NCI-H2227 (cell line): ENCODE data around the gene FAM135A.
A peak's percentile ranks its signal among the peaks of the same experiment; 100 is the strongest.
"Not testable (repeated sequence)": the region's sequence is repeated elsewhere in the genome, so short reads cannot be mapped to it uniquely, and the experiment has no call there.

ENCODE experiments used
- DNase-seq: peaks from one replicate; lab custom pipeline; 2025; ENCODE audit not compliant: unreplicated experiment; lab: John Stamatoyannopoulos, UW

FAM135A gene

DNA sequence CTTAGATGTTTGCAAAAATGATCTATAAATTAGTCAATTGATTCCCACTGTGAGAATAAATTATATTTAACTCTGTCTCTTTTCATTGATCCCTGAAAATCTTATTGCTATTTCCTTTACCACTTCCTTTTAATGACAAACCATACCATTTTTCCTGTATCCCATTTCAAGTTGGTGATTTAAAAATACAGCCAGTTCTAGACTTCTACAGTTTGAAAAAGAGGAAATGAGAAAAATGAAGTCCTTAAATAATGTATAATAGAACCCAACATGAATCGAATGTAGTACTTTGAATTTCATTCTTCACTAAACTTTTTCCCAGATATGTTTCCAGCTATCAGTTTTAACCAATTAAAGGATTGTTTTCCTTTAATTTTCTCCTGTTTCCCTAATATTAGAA lies 124.0 kb downstream of the FAM135A start:
- DNase-seq = no peak

- DNase-seq = no peak
Measured at GRCh38 chr6:70538376-70538775, 125.1 kb downstream of the FAM135A start.

DNA sequence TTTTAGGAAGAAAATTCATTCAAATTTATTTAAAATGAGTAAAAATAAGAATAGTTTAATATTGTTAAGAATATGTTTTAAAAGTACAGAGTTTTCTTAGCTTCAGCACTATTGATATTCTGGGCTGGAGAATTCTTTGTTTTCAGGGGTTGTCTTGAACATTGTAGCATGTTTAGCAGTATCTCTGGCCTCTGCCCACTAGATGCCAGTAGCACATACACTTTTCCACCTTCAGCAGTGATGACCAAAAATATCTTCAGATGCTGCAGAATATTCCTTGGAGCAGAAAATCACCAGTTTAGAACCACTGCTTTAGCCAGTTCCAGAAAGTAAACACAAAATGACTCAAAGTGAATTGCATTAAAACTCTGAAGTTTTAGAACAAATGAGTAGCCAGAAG lies 134.0 kb downstream of the FAM135A start:
- DNase-seq = peak; percentile 15

DNA sequence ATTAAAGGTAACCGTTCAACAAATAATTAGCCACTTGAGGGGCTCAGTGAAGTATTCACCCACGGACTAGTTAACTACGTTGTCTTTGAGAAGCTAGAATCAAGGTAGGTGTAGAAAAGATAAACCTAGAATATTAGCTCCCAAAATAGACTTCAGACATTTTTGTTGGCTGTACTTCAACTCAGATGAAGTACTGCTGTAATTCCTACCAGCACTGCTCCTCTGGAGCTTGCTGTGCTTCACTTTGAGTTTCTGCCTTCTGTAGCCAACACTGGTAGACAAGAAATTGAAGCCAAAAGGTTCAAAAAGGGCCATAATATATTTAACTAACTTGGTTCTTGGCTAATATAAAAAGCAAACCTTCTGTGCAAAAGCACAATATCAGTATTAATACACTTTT lies 134.6 kb downstream of the FAM135A start:
- no peak for DNase-seq

DNA sequence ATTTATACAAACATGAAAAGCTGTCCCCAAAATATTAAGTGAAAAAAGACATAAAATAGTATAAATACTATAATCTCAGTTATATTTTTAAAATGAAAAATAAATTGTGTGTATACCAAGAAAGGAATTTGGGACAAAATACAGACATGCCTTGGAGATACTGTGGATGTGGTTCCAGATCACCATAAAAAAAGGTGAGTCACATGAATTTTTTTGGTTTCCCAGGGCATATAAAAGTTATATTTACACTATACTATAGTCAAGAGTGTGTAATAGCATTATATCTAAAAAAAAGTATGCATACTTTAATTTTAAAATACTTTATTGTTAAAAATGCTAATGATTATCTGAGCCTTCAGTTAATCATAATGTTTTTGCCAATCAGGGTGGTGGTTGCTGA lies 136.0 kb downstream of the FAM135A start:
- no peak for DNase-seq

DNA sequence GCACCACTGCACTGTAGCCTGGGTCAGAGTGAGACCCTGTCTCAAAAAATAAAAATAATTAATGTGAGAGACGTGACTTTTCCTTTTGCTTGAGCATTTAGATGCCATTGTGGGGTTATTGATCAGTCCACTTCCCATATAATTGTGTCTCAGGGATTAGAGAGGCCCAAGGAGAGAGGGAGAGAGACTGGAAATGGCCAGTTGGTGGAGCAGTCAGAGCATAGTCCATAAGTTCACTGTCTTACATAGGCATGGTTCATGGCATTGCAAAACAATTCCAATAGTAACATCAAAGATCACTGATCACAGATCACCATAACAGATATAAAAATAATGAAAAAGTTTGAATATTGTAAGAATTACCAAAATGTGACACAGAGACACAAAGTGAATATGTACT lies 138.3 kb downstream of the FAM135A start:
- no peak for DNase-seq

GRCh38 chr6:70552286-70552940 lies 139.1 kb downstream of the FAM135A start:
- not testable (repeated sequence) for DNase-seq

GRCh38 chr6:70552974-70553373 lies 139.7 kb downstream of the FAM135A start:
- DNase-seq = no peak

DNA sequence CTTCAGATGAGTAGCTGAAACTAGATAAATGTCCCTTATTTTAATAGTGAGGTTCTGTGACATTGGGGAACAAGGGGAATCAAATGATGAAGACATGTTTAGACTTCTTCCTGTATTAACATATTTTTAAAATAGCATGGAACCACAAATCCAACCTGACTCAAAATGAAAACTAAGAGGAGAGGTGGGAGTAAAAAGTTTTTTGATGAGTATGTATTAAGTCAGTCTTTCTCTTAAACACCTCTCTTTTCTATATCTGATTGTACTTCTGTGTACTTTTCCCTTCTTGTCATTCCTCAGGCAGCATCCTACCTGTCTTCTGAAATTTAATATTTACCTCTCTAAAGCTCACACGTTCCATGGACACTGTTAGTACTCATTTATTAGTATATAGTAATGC lies 144.7 kb downstream of the FAM135A start:
- DNase-seq = no peak

DNA sequence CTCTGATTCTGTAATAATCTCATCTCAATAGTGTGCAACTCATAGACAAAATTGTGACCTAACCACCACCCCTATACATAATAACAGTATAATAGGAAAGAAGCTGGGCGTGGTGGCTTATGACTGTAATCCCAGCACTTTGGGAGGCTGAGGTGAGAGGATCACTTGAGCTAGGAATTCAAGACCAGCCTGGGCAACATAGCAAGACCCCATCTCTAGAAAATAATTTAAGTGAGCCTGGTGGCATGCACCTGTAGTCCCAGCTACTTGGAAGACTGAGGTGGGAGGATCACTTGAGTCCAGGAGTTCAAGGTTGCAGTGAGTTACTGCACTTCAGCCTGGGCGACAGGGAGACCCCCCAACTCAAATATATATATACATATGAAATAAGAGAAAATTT lies 149.1 kb downstream of the FAM135A start:
- DNase-seq = not testable (repeated sequence)

DNA sequence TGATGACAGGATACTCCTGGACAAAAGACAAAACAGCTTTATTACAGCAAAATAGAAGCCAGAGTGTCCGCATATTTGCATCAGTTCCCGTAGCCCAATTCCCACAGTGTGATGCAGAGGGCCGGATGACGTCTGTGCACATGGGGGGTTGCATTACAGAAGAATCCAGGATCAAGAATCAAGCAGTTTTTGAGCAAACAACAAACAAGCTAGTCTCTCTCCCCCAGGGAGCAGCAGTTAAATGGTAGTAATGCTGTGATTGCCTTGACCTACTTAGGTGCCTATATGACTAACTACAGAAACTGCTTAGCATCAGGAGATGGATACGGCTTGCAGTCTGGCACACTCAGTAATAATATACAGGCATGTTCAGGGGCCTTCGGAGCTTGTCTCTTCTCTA lies 150.2 kb downstream of the FAM135A start:
- no peak for DNase-seq

DNA sequence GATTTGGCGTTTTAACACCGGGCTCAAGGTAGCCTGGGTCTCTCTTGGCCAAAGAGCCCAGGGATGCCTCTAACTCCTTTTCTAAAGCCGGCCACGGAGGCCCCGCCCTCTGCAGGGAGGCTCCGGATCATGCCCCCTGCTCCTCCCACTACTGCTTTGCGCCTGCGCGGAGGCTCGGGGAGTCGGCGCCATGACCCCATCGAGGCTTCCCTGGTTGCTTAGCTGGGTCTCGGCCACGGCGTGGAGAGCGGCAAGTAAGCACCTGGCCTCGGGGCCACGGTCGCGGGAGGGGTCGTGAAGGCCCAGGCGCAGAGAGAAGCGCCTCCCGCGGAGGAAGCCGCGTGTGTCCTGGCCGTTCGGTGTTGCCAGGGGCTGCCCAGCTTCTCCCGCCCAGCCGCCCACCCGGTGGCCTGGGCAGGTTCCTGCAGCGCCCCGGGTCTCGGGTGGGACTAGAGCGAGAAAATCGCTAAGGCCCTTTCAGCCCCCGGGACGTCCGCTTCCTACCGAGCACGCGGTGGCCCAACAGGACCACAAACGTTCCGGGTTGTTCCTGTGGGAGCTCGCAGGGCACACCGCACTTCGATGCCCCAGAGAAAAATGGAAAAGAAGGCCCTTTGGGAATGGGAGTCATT lies 153.6 kb downstream of the FAM135A start, which contains the start of gene SDHAF4:
TSS of gene SDHAF4 (plus strand) at position 180 of the 632 bp plus-strand sequence. CDS start at position 191, 11 bp downstream.
- DNase-seq = peak; percentile 91

GRCh38 chr6:70574643-70575042 lies 161.3 kb downstream of the FAM135A start:
- DNase-seq = no peak

GRCh38 chr6:70575899-70576495 lies 162.7 kb downstream of the FAM135A start:
- no peak for DNase-seq

GRCh38 chr6:70586114-70586513 lies 172.8 kb downstream of the FAM135A start:
- DNase-seq = no peak

GRCh38 chr6:70590400-70590799 lies 177.1 kb downstream of the FAM135A start:
- DNase-seq = no peak

GRCh38 chr6:70592391-70593117 lies 179.2 kb downstream of the FAM135A start:
- DNase-seq = no peak

- no peak for DNase-seq
Measured at GRCh38 chr6:70593118-70593486, 179.8 kb downstream of the FAM135A start.

DNA sequence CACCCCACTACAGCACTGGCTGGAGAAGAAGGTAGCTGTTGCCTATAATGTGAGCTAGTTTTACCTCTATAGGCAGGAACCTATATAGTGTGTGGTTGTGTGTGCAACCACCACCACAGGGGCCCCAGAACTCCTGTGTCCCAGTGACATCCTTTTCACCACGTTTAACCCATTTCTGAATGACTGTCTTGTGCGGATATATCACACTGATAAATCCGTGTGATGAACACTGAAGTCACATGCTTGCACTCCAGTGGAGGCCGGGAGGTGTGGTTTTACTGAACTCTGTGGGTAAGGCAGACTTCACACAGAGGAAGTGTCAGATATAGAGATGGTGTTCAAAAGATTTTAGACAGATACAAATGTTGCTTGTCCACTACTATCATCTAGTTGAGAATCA lies 185.9 kb downstream of the FAM135A start:
- no peak for DNase-seq

DNA sequence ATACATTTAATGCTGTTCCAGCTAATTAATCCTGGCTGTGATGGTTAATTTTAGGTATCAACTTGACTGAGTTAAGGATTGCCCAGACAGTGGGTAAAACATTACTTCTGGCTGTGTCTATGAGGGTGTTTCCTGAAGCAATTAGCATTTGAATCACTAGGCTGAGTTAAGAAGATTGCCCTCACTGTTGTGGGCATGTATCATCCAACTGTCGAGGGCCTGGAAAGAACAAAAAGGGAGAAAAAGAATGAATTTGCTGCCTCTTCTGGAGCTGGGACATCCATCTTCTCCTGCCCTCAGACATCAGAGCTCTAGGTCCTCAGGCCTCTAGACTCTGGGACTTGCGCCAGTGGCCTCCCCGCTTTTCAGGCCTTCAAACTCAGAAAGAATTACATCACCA lies 187.7 kb downstream of the FAM135A start:
- no peak for DNase-seq

DNA sequence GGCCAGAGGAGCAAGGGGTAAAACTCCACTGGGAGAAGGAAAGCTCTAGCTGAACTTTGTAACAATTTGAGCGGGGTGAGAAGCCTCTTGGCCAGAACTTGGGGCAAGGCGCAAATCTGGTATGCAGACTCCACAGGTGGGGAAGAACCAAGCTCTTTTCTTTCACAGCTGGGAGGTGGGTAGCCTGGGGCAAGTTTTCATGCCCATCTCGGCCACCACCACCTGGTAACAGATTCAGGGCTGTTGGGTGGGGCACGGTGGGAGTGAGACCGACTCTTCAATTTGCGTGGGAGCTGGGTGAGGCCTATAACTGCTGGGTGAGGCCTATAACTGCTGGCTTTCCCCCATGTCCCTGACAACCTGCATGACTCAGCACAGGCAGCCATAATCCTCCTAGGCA lies 190.9 kb downstream of the FAM135A start:
- no peak for DNase-seq

DNA sequence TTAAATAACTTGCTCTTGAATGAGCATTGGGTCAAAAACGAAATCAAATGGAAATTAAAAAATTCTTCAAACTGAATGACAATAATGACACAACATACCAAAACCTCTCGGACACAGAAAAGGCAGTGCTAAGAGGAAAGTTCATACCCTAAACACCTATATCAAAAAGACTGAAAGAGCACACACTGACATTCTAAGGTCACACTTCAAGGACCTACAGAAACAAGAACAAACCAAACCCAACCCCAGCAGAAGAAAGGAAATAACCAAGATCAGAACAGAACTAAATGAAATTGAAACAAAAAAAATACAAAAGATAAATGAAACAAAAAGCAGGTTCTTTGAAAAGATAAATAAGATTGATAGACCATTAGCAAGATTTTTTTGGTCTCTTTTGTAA lies 194.1 kb downstream of the FAM135A start:
- DNase-seq = not testable (repeated sequence)
